Panc1 (cell line): ENCODE data around the gene CDH12.

Source experiments
- CTCF ChIP-seq: fragments of 450-650 bp; IDR thresholded peaks from 2 replicates; pipeline ENCODE4 v1.5.1; 2017; ENCODE audit warnings: mild to moderate bottlenecking
- POLR2AphosphoS5 ChIP-seq: IDR thresholded peaks from 2 replicates; pipeline ENCODE4 v1.6.1; 2012; ENCODE audit warnings: mild to moderate bottlenecking, low read depth, low read length, moderate library complexity
- REST ChIP-seq, 2 experiments: IDR thresholded peaks; 2 replicates each; pipeline ENCODE4 v1.6.1; 2011 to 2012; ENCODE audit warnings: low read depth in 2 of 2, control low read depth in 1 of 2, low read length in 1 of 2, mild to moderate bottlenecking in 1 of 2, moderate library complexity in 1 of 2; ENCODE audit not compliant: insufficient read depth in 1 of 2
- SIN3A ChIP-seq: IDR thresholded peaks from 2 replicates; pipeline ENCODE4 v1.6.1; 2012; ENCODE audit warnings: low read depth, mild to moderate bottlenecking, low read length, moderate library complexity, borderline replicate concordance; ENCODE audit not compliant: insufficient read depth
- TCF7L2 ChIP-seq: IDR thresholded peaks from 2 replicates; pipeline ENCODE4 v1.6.1; 2011; ENCODE audit warnings: mild to moderate bottlenecking, low read depth, low read length, inconsistent platforms

- no peak for TF ChIP-seq CTCF
- TF ChIP-seq REST (IDR thresholded peaks at IDR 0.05; ENCODE audit: insufficient read depth in 1 of 2, low read depth in 2 of 2, low read length in 1 of 2): no peak
- TF ChIP-seq POLR2AphosphoS5: no peak
- no peak for TF ChIP-seq SIN3A
- TF ChIP-seq TCF7L2: no peak
These were observed 963.6 kb downstream of the CDH12 start for GRCh38 chr5:21889581-21889980.
